ENCODE measurements around the gene PRKN. TPM values are rescaled to one million over a fixed set of nuclear protein-coding genes. Genes with fewer than 3 reads are reported as not detected.

The PRKN gene
- total and polyA plus RNA-seq, 9 donors = 3.0 to 15.0 (median 9.2) TPM

- H3K27me3 ChIP-seq = no peaks in the 10 kb centered on the region
- WGBS, 3 donors = 95 to 96% (median 96%) methylated on average over 10 of the region's 10 CpGs
- no peaks in the 10 kb centered on the region for H3K9me3 ChIP-seq
- no peaks in the 10 kb centered on the region for H3K4me1 ChIP-seq (ENCODE audit: insufficient read depth)
- intact Hi-C loops (cut with DNase I) = no loop called here
- TF ChIP-seq CTCF (IDR thresholded peaks at IDR 0.05) (no peak), POLR2A (IDR thresholded peaks at IDR 0.05) (no peak), EP300 (IDR thresholded peaks at IDR 0.05) (no peak)
- H3K27ac ChIP-seq = no peak overlapping the region
- no peak for DNase-seq
- no peaks in the 10 kb centered on the region for H3K36me3 ChIP-seq
- H3K4me3 ChIP-seq = no peak overlapping the region
These were observed 1066.6 kb downstream of the PRKN start for GRCh38 chr6:161660666-161661571.

- H3K9me3 ChIP-seq = no peaks in the 10 kb centered on the region
- no peaks in the 10 kb centered on the region for H3K4me1 ChIP-seq (ENCODE audit: insufficient read depth)
- no peak overlapping the region for H3K4me3 ChIP-seq
- no peak overlapping the region for H3K27ac ChIP-seq
- no peak for DNase-seq
- intact Hi-C loops (cut with DNase I) = no loop called here
- WGBS, 3 donors = 64 to 71% (median 65%) methylated on average over 4 of the region's 4 CpGs
- TF ChIP-seq CTCF (IDR thresholded peaks at IDR 0.05) (no peak), EP300 (IDR thresholded peaks at IDR 0.05) (no peak), POLR2A (IDR thresholded peaks at IDR 0.05) (no peak)
- no peaks in the 10 kb centered on the region for H3K27me3 ChIP-seq
- H3K36me3 ChIP-seq = no peaks in the 10 kb centered on the region
These were observed 1069.4 kb downstream of the PRKN start for GRCh38 chr6:161658211-161658610.

- Histone ChIP-seq H3K36me3 (no peaks in the 10 kb centered on the region), H3K4me3 (no peak overlapping the region), H3K27ac (no peak overlapping the region), H3K4me1 (ENCODE audit: insufficient read depth) (no peaks in the 10 kb centered on the region), H3K27me3 (no peaks in the 10 kb centered on the region), H3K9me3 (no peaks in the 10 kb centered on the region)
- intact Hi-C loops (cut with DNase I) = no loop called here
- TF ChIP-seq EP300 (IDR thresholded peaks at IDR 0.05) (no peak), POLR2A (IDR thresholded peaks at IDR 0.05) (no peak), CTCF (IDR thresholded peaks at IDR 0.05) (no peak)
- DNase-seq = no peak
- 77 to 92% (median 88%) methylated on average over 6 of the region's 6 CpGs for WGBS, 3 donors
These were observed 1073.4 kb downstream of the PRKN start for GRCh38 chr6:161654209-161654608.

GRCh38 chr6:161651949-161652348, 1075.6 kb downstream of the PRKN start:
- no peaks in the 10 kb centered on the region for H3K27me3 ChIP-seq
- WGBS, 3 donors = 92 to 98% (median 95%) methylated on average over 1 of the region's 1 CpG
- H3K4me1 ChIP-seq (ENCODE audit: insufficient read depth) = no peaks in the 10 kb centered on the region
- no peak overlapping the region for H3K27ac ChIP-seq
- no peak for DNase-seq
- H3K4me3 ChIP-seq = no peak overlapping the region
- TF ChIP-seq CTCF (IDR thresholded peaks at IDR 0.05) (no peak), POLR2A (IDR thresholded peaks at IDR 0.05) (no peak), EP300 (IDR thresholded peaks at IDR 0.05) (no peak)
- H3K9me3 ChIP-seq = no peaks in the 10 kb centered on the region
- no peaks in the 10 kb centered on the region for H3K36me3 ChIP-seq
- intact Hi-C loops (cut with DNase I) = no loop called here
